Activated B cell treated with CpG ODN at 0.5 μM for 24 hours (primary cell): Measurements from ENCODE around the gene NOTCH4. TPM values are rescaled to one million over a fixed set of nuclear protein-coding genes. Genes with fewer than 3 reads are reported as not detected.
A peak's percentile ranks its signal among the peaks of the same experiment; 100 is the strongest.

ENCODE experiments used
- ATAC-seq: fragments of 200-7000 bp; cut with Tn5 transposase; one replicate; pipeline ENCODE4 v1.10.0; 2021; ENCODE audit warnings: low read depth, mild to moderate bottlenecking, moderate library complexity
- CTCF ChIA-PET: fragments of 350-600 bp; sonication (Branson Sonifier 250); formaldehyde crosslinking; loops from one replicate; lab custom pipeline; 2021; ENCODE audit warnings: antibody characterized with exemption; lab: Charles Lee
- POLR2A ChIA-PET: fragments of 350-600 bp; sonication (Branson Sonifier 250); formaldehyde crosslinking; loops from one replicate; lab custom pipeline; 2021; ENCODE audit warnings: antibody characterized with exemption; lab: Charles Lee
- DNase-seq: peaks from one replicate; pipeline ENCODE4 v3.0.0; 2022
- H3K27ac Mint-ChIP-seq: one replicate; pipeline ENCODE4 v1.8.0; 2020; ENCODE audit warnings: mixed read lengths
- H3K27me3 Mint-ChIP-seq: one replicate; pipeline ENCODE4 v1.8.0; 2021; ENCODE audit warnings: mixed read lengths
- H3K36me3 Mint-ChIP-seq: one replicate; pipeline ENCODE4 v1.8.0; 2021; ENCODE audit warnings: low read depth, mixed read lengths
- H3K4me1 Mint-ChIP-seq: one replicate; pipeline ENCODE4 v1.8.0; 2021; ENCODE audit warnings: mixed read lengths
- H3K4me3 Mint-ChIP-seq: one replicate; pipeline ENCODE4 v1.8.0; 2020; ENCODE audit warnings: mild to moderate bottlenecking, mixed read lengths
- H3K9me3 Mint-ChIP-seq: one replicate; pipeline ENCODE4 v1.8.0; 2020; ENCODE audit warnings: mixed read lengths
- CTCF ChIP-seq: fragments of 200-600 bp; IDR thresholded peaks from one replicate; pipeline ENCODE4 v1.8.0; 2022; ENCODE audit warnings: antibody characterized with exemption, mild to moderate bottlenecking
- intact Hi-C: fragments of 100-400 bp; cut with micrococcal nuclease; formaldehyde crosslinking; loops from one replicate; pipeline ENCODE4 v1.15.1; 2024
- total RNA-seq: library from RNA; stranded (reverse); gene quantifications from 2 replicates; pipeline ENCODE4 v1.2.3, GENCODE V29; 2022

The NOTCH4 gene
- total RNA-seq, 1 donor from 2014 or later: 3.3 TPM

- POLR2A ChIA-PET: no interaction called here
- ATAC-seq (no peak), DNase-seq (no peak)
- Mint-ChIP-seq H3K27ac (no peak overlapping the region), H3K4me3 (no peak overlapping the region), H3K4me1 (peaks cover 4% of the 10 kb centered on the region), H3K9me3 (no peaks in the 10 kb centered on the region), H3K36me3 (peaks cover 33% of the 10 kb centered on the region), H3K27me3 (no peaks in the 10 kb centered on the region)
- TF ChIP-seq CTCF: no peak
- CTCF ChIA-PET: no interaction called here
- intact Hi-C loops: no loop called here
Measured at GRCh38 chr6:32168807-32169591, 54.9 kb downstream of the NOTCH4 start.

- Mint-ChIP-seq H3K27ac (no peak overlapping the region), H3K4me3 (no peak overlapping the region), H3K4me1 (peaks cover 4% of the 10 kb centered on the region), H3K9me3 (no peaks in the 10 kb centered on the region), H3K36me3 (peaks cover 33% of the 10 kb centered on the region), H3K27me3 (no peaks in the 10 kb centered on the region)
- DNase-seq: no peak
- ChIA-PET CTCF (no interaction called here), POLR2A (no interaction called here)
- peak; percentile 40 for ATAC-seq
- intact Hi-C loops: no loop called here
- no peak for TF ChIP-seq CTCF
Measured at GRCh38 chr6:32168350-32168749, 55.5 kb downstream of the NOTCH4 start.

GRCh38 chr6:32167761-32168262 lies 56.1 kb downstream of the NOTCH4 start:
- TF ChIP-seq CTCF: no peak
- peaks cover 33% of the 10 kb centered on the region for H3K36me3 Mint-ChIP-seq
- ChIA-PET POLR2A (no interaction called here), CTCF (no interaction called here)
- DNase-seq (no peak), ATAC-seq (no peak)
- no peak overlapping the region for H3K27ac Mint-ChIP-seq
- H3K4me1 Mint-ChIP-seq: peaks cover 4% of the 10 kb centered on the region
- no peaks in the 10 kb centered on the region for H3K27me3 Mint-ChIP-seq
- intact Hi-C loops: no loop called here
- H3K4me3 Mint-ChIP-seq: no peak overlapping the region
- no peaks in the 10 kb centered on the region for H3K9me3 Mint-ChIP-seq

- H3K9me3 Mint-ChIP-seq: no peaks in the 10 kb centered on the region
- intact Hi-C loops: no loop called here
- H3K4me3 Mint-ChIP-seq: no peak overlapping the region
- DNase-seq (no peak), ATAC-seq (no peak)
- no peak for TF ChIP-seq CTCF
- POLR2A ChIA-PET: no interaction called here
- no peak overlapping the region for H3K27ac Mint-ChIP-seq
- peaks cover 4% of the 10 kb centered on the region for H3K4me1 Mint-ChIP-seq
- no peaks in the 10 kb centered on the region for H3K27me3 Mint-ChIP-seq
- peaks cover 33% of the 10 kb centered on the region for H3K36me3 Mint-ChIP-seq
- CTCF ChIA-PET: no interaction called here
Measured at GRCh38 chr6:32167154-32167760, 56.6 kb downstream of the NOTCH4 start.

- no peak for ATAC-seq
- Mint-ChIP-seq H3K4me3 (no peak overlapping the region), H3K27ac (no peak overlapping the region), H3K36me3 (peaks cover 33% of the 10 kb centered on the region), H3K9me3 (no peaks in the 10 kb centered on the region), H3K4me1 (peaks cover 4% of the 10 kb centered on the region), H3K27me3 (no peaks in the 10 kb centered on the region)
- no peak for TF ChIP-seq CTCF
- ChIA-PET CTCF (no interaction called here), POLR2A (no interaction called here)
- no peak for DNase-seq
- intact Hi-C loops: no loop called here
Measured at GRCh38 chr6:32166411-32167061, 57.3 kb downstream of the NOTCH4 start.
